PC-3 (cell line): ENCODE results near the gene PTPRN. TPM values are rescaled to one million over a fixed set of nuclear protein-coding genes. Genes with fewer than 3 reads are reported as not detected.

Experiments used
- ATAC-seq: fragments of 200-7000 bp; cut with Tn5 transposase; 2 replicates; pipeline ENCODE4 v1.9.1; 2020; ENCODE audit warnings: mild to moderate bottlenecking, moderate library complexity
- BruUV-seq: library from RNA; stranded (reverse); fragments of 400-500 nt; replicated peaks from 2 replicates; lab custom pipeline; 2021; lab: Mats Ljungman, UMichigan
- CTCF ChIA-PET: fragments of 300-600 bp; sonication (Branson Sonifier 250); formaldehyde crosslinking; loops from one replicate; lab custom pipeline; 2022; ENCODE audit warnings: antibody characterized with exemption; lab: Charles Lee
- POLR2A ChIA-PET: fragments of 300-600 bp; sonication (Branson Sonifier 250); formaldehyde crosslinking; loops from one replicate; lab custom pipeline; 2022; ENCODE audit warnings: antibody characterized with exemption; ENCODE audit not compliant: unreplicated experiment; lab: Charles Lee
- DNase-seq: peaks from one replicate; pipeline ENCODE4 v3.0.0-alpha.2; 2015
- H2AFZ ChIP-seq: fragments of 300-600 bp; sonication (generic); 2 replicates; pipeline ENCODE4 v1.6.0; 2016; ENCODE audit warnings: antibody characterized with exemption, low read length
- H3F3A ChIP-seq: fragments of 300-600 bp; sonication (generic); one replicate; pipeline ENCODE4 v1.6.0; 2017; ENCODE audit warnings: antibody characterized with exemption, low read length, control low read depth, mild to moderate bottlenecking; ENCODE audit not compliant: unreplicated experiment
- H3K27ac ChIP-seq: fragments of 300-600 bp; sonication (generic); 2 replicates; pipeline ENCODE4 v1.5.1; 2016; ENCODE audit warnings: mild to moderate bottlenecking, low read length
- H3K27me3 ChIP-seq: fragments of 300-600 bp; sonication (generic); 2 replicates; pipeline ENCODE4 v1.6.1; 2016; ENCODE audit warnings: low read length, mixed read lengths
- H3K36me3 ChIP-seq: fragments of 300-600 bp; sonication (generic); 2 replicates; pipeline ENCODE4 v1.6.1; 2016; ENCODE audit warnings: low read depth, mixed run types, low read length, mixed read lengths
- H3K4me1 ChIP-seq: fragments of 300-600 bp; sonication (generic); 2 replicates; pipeline ENCODE4 v1.5.1; 2016; ENCODE audit warnings: low read length; ENCODE audit not compliant: insufficient read depth
- H3K4me2 ChIP-seq: fragments of 300-600 bp; sonication (generic); 2 replicates; pipeline ENCODE4 v1.6.0; 2016; ENCODE audit warnings: low read length
- H3K4me3 ChIP-seq: fragments of 300-600 bp; sonication (generic); 2 replicates; pipeline ENCODE4 v1.5.1; 2016; ENCODE audit warnings: mild to moderate bottlenecking, low read length, mixed read lengths
- H3K79me2 ChIP-seq: fragments of 300-600 bp; sonication (generic); 2 replicates; pipeline ENCODE4 v1.6.1; 2017; ENCODE audit warnings: low read length, mixed read lengths
- H3K9ac ChIP-seq: fragments of 300-600 bp; sonication (generic); 2 replicates; pipeline ENCODE4 v1.6.0; 2016; ENCODE audit warnings: mild to moderate bottlenecking, low read length
- H3K9me2 ChIP-seq: fragments of 300-600 bp; sonication (generic); replicated peaks from 2 replicates; pipeline ENCODE4 v1.6.1; 2016; ENCODE audit warnings: mixed run types, low read length, mixed read lengths
- H3K9me3 ChIP-seq: fragments of 300-600 bp; sonication (generic); 2 replicates; pipeline ENCODE4 v1.6.1; 2016; ENCODE audit warnings: low read length, mixed read lengths
- H4K20me1 ChIP-seq: fragments of 300-600 bp; sonication (generic); 2 replicates; pipeline ENCODE4 v1.6.1; 2016; ENCODE audit warnings: low read length, mixed read lengths
- EZH2 ChIP-seq: fragments of 300-600 bp; sonication (generic); IDR thresholded peaks from one replicate; pipeline ENCODE4 v1.6.1; 2017; ENCODE audit warnings: antibody characterized with exemption, mild to moderate bottlenecking, low read length; ENCODE audit not compliant: unreplicated experiment
- EZH2phosphoT487 ChIP-seq: fragments of 300-600 bp; sonication (generic); IDR thresholded peaks from 2 replicates; pipeline ENCODE4 v1.6.1; 2018; ENCODE audit warnings: mild to moderate bottlenecking, antibody characterized with exemption, low read length, borderline replicate concordance
- intact Hi-C: fragments of 100-400 bp; cut with micrococcal nuclease; formaldehyde crosslinking; loops from 2 replicates; pipeline ENCODE4 v1.9.0; 2023
- total RNA-seq: library from RNA; depleted of rRNA; stranded (reverse); fragments of >200 nt; gene quantifications from 2 replicates; pipeline ENCODE4 v1.2.3, GENCODE V29; 2014
- TF ChIP-seq, protein P1 (sequence below): fragments of 300-600 bp; sonication (generic); conservative IDR thresholded peaks from 2 replicates; pipeline ENCODE4 v1.5.1; 2017; ENCODE audit warnings: antibody characterized with exemption, low read depth, mild to moderate bottlenecking, low read length

PTPRN gene
- total RNA-seq, 1 experiment from 2014 or later = 0.07 TPM

DNA sequence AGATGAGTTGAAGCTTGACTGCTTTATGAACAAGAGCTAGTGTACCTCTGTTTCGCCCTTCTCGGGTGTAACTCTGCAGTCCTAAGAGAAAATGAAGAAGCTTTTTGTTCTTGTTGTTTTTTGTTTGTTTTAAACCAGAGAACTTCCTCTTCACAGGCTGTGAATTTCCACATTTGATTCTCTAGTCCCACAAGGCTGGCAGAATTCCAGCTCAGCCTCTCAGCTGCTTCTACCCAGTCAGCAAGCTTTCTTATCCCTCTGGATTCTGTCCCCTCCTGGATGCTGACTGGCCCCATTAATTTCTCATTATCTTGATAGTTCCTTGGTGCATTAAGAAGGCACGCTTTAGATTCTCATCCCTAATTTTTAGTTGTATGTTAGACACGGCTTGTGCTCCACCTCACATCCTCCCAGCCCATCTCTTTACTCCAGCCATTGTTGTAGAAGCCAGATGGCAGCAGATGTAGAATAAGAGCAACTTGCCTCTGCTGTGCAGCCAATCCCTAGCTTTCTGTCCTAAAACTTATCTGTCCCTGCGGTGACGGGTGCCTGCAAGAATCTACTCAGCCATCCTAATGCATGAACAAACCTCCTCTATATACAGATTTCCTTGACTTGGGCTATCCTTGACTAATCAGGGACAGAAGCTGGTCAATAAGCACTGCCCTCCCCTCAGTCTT is 35.7 kb upstream of the PTPRN start:
- ATAC-seq (no peak), DNase-seq (peak; percentile 18)
- Histone ChIP-seq H3K36me3 (no peaks in the 10 kb centered on the region), H3K4me3 (no peak overlapping the region), H4K20me1 (no peaks in the 10 kb centered on the region), H3K9ac (no peak overlapping the region), H2AFZ (no peak overlapping the region), H3K9me3 (no peaks in the 10 kb centered on the region), H3K27ac (no peak overlapping the region), H3K9me2 (no peaks in the 10 kb centered on the region), H3F3A (no peaks in the 10 kb centered on the region), H3K4me2 (no peak overlapping the region), H3K79me2 (no peaks in the 10 kb centered on the region), H3K27me3 (no peaks in the 10 kb centered on the region; the same call in 1 of the 2 replicates), H3K4me1 (no peaks in the 10 kb centered on the region)
- no peak for TF ChIP-seq EZH2phosphoT487
- TF ChIP-seq, protein P1, sequence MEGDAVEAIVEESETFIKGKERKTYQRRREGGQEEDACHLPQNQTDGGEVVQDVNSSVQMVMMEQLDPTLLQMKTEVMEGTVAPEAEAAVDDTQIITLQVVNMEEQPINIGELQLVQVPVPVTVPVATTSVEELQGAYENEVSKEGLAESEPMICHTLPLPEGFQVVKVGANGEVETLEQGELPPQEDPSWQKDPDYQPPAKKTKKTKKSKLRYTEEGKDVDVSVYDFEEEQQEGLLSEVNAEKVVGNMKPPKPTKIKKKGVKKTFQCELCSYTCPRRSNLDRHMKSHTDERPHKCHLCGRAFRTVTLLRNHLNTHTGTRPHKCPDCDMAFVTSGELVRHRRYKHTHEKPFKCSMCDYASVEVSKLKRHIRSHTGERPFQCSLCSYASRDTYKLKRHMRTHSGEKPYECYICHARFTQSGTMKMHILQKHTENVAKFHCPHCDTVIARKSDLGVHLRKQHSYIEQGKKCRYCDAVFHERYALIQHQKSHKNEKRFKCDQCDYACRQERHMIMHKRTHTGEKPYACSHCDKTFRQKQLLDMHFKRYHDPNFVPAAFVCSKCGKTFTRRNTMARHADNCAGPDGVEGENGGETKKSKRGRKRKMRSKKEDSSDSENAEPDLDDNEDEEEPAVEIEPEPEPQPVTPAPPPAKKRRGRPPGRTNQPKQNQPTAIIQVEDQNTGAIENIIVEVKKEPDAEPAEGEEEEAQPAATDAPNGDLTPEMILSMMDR = no peak
- TF ChIP-seq EZH2 = no peak
- ChIA-PET POLR2A (no interaction called here), CTCF (interaction anchor here (0.5 to 0.7 kb wide), 2 partner anchors 106 to 167 kb away, joined by 3 to 5 read pairs; no protein-coding TSS in a partner anchor)
- no TSS peak for BruUV-seq
- intact Hi-C loops = no loop called here

DNA sequence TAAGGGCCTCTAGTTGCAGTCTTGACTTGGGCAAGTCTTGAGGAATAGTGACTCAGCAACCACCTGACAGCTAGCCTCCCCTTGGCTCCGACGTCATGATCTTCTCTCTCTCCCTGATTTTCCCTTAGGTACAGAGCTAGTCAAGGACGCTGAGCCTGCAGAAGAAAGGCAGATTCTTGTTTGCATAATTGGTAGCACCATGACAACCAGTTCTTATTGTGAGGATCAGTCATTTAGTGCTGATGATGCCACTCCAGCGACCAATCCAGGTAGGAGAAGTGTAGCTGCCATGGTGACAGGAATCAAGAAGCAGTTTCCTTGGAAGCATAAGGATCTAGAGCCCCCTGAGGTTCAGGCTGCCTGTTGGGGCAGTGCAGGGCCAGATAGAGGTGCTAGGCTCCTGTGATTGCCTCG is 26.2 kb upstream of the PTPRN start:
- H3K4me3 ChIP-seq = no peak overlapping the region
- no peak for TF ChIP-seq EZH2
- no peak for TF ChIP-seq EZH2phosphoT487
- TF ChIP-seq, protein P1 = no peak
- no peaks in the 10 kb centered on the region for H3K4me1 ChIP-seq
- no peak overlapping the region for H3K27ac ChIP-seq
- POLR2A ChIA-PET = no interaction called here
- H3K4me2 ChIP-seq = no peak overlapping the region
- no peaks in the 10 kb centered on the region for H3K36me3 ChIP-seq
- H4K20me1 ChIP-seq = no peaks in the 10 kb centered on the region
- H3K79me2 ChIP-seq = no peaks in the 10 kb centered on the region
- H3F3A ChIP-seq = no peaks in the 10 kb centered on the region
- BruUV-seq = no TSS peak
- H3K27me3 ChIP-seq = peaks cover 15% of the 10 kb centered on the region
- no peak overlapping the region for H3K9ac ChIP-seq
- no peaks in the 10 kb centered on the region for H3K9me3 ChIP-seq
- intact Hi-C loops = no loop called here
- CTCF ChIA-PET = interaction anchor here (0.6 kb wide), 1 partner anchor 142 kb away, joined by 4 read pairs; no protein-coding TSS in a partner anchor
- no peak overlapping the region for H2AFZ ChIP-seq
- ATAC-seq (no peak), DNase-seq (no peak)
- H3K9me2 ChIP-seq = no peaks in the 10 kb centered on the region

DNA sequence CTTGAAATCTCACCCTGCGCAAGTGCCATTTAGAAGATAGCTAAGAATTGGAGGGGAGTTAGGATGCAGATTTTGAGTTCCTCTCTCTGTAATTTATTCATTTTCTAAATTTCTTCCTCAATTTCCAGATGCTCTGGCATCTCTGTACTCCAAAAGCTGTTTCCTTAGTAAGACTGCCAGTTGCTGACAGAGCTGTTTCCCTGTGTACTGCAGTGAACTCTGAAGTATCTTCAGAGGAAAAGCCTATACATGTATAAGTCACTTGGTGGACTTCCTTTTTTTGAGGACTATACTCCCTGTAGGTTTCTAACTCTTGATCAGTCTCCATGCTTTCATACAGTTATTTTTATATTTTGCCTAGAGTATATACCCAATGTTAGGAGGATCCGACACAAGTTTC is 24.9 kb upstream of the PTPRN start:
- ATAC-seq = no peak
- Histone ChIP-seq H3K4me2 (no peak overlapping the region), H3K79me2 (no peaks in the 10 kb centered on the region), H4K20me1 (no peaks in the 10 kb centered on the region), H3K27ac (no peak overlapping the region), H3K27me3 (peaks cover 18% of the 10 kb centered on the region), H3K4me3 (no peak overlapping the region), H3K4me1 (no peaks in the 10 kb centered on the region), H3K9me2 (no peaks in the 10 kb centered on the region), H3K36me3 (no peaks in the 10 kb centered on the region), H3K9ac (no peak overlapping the region), H3K9me3 (no peaks in the 10 kb centered on the region), H2AFZ (no peak overlapping the region), H3F3A (no peaks in the 10 kb centered on the region)
- no TSS peak for BruUV-seq
- POLR2A ChIA-PET = no interaction called here
- DNase-seq = no peak
- TF ChIP-seq, protein P1 = no peak
- no peak for TF ChIP-seq EZH2phosphoT487
- no peak for TF ChIP-seq EZH2
- CTCF ChIA-PET = no interaction called here
- intact Hi-C loops = no loop called here
